ENCODE data around the gene BHMT2.

The BHMT2 gene

DNA sequence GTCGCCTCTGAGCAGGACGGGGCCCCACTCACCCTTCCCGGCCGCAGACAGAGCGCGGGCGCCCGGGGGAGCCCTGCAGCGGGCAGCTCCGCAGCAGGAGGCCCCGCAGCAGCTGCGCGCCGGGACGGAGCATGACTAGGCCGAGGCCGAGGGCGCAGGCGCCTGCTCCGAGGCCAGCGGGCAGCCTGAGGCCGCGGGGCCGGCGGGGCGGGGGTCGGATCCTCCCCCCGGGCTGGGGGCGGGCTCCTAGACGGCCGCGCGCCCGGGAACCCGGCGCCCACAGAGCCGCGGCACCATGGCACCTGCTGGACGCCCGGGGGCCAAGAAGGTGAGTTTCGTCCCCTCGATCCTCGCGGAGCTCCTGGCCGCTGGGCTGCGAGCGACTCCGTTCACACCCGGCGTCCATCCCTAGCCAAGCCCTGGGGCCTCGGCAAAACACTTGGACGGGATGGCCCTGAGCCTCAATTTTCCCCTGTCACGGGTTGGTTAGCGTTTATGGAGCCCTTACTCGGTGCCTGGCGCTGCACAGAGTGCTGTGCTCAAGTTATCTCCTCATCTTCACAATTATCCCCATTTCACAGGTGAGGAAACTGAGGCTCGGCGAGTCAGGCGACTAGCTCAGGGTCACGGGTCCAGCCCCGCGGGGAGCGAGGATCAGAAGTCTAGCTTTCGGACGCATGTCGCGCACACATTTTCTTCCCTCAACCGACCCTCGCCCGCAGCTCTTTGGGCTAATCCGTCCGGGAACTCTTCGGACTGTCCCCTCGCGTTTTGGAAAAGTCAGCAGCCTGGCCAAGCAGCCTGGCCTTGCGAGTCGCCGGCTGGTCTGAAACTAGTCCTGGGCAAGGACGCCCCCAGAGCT, at the start of gene BHMT2, which contains the start of gene DMGDH:
Gene BHMT2, plus strand, starts transcription at position 280 of the 862 bp plus-strand sequence. Its CDS starts 16 bp downstream, at position 296.
Gene DMGDH, minus strand, starts transcription at position 187 of the 862 bp plus-strand sequence. Its CDS starts 54 bp downstream, at position 133.
- DNase-seq (ENCODE audit: low spot score in 2 of 2) (no peak), ATAC-seq (replicated peaks; ENCODE audit: extremely low read depth, poor library complexity, severe bottlenecking) (no peak)
- Mint-ChIP-seq H3K36me3 (ENCODE audit: insufficient read depth) (no peaks in the 10 kb centered on the region), H3K27ac (ENCODE audit: low read depth) (no peak within 1 kb of the TSS), H3K4me3 (no peak within 1 kb of the TSS), H3K4me1 (no peaks in the 10 kb centered on the region), H3K27me3 (peaks cover 37% of the 10 kb centered on the region), H3K9me3 (no peaks in the 10 kb centered on the region)

DNA sequence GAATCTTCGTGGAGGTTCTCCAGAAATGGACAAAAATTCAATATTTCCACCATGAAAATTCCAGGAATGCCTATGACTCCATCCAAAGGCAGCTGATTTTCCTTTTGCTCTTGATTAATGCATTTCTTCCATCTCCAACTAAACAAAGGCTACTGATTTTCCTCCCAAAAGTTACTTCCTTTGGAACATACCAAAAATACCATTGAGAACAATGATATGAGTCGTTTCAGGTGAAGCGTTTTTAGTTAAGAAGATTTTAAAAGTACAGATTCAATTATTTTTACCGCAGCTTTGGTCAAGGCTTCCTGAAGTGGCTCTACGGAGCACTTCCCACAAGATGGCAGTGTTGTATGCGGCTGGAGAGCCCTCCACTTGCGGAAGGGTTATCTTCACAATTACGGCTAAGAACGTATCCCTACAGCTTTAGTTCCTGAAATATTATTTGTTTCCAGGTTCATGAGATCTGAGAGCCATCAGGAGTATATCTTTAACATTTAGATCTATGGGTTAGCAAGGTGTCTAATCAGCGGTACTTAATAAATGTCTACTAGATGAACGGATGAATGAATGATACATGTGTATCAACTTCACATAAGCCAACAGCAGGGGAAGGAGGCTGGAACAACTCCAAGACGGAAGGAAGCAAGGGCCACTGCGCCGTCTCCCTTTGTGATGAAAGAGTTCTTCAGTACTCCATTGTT, 48.6 kb upstream of the BHMT2 start:
- H3K4me3 Mint-ChIP-seq: no peak overlapping the region
- no peaks in the 10 kb centered on the region for H3K36me3 Mint-ChIP-seq (ENCODE audit: insufficient read depth)
- no peak for ATAC-seq (replicated peaks; ENCODE audit: extremely low read depth, poor library complexity, severe bottlenecking)
- peaks cover 100% of the 10 kb centered on the region for H3K27me3 Mint-ChIP-seq
- peaks cover 17% of the 10 kb centered on the region for H3K4me1 Mint-ChIP-seq
- no peaks in the 10 kb centered on the region for H3K9me3 Mint-ChIP-seq
- H3K27ac Mint-ChIP-seq (ENCODE audit: low read depth): no peak overlapping the region
- DNase-seq (ENCODE audit: low spot score in 2 of 2): no peak

GRCh38 chr5:79021753-79022152, 47.8 kb upstream of the BHMT2 start:
- H3K36me3 Mint-ChIP-seq (ENCODE audit: insufficient read depth): no peaks in the 10 kb centered on the region
- H3K4me1 Mint-ChIP-seq: peaks cover 17% of the 10 kb centered on the region
- DNase-seq (ENCODE audit: low spot score in 2 of 2): no peak
- no peaks in the 10 kb centered on the region for H3K9me3 Mint-ChIP-seq
- ATAC-seq (replicated peaks; ENCODE audit: extremely low read depth, poor library complexity, severe bottlenecking): no peak
- H3K27ac Mint-ChIP-seq (ENCODE audit: low read depth): no peak overlapping the region
- H3K4me3 Mint-ChIP-seq: no peak overlapping the region
- H3K27me3 Mint-ChIP-seq: peaks cover 100% of the 10 kb centered on the region

DNA sequence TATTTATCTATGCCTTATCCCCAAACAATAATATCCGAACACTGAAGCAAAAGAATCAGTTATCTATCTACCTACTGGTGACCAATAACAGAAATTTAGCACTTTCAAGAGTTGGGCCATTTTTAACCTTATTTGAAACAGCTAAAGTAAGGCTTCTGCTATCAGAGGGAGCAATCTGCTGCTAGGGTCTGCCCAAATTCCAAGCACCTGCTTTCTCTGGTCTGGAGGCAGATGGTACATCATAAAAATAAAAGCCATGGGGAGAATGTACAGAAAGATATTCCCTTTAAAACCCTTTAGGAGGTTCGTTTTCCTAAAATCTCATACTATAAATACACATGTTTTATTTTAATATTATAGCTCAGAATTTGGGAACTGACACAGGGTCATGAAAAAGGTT, 46.8 kb upstream of the BHMT2 start:
- Mint-ChIP-seq H3K27ac (ENCODE audit: low read depth) (no peak overlapping the region), H3K4me3 (no peak overlapping the region), H3K27me3 (peaks cover 100% of the 10 kb centered on the region), H3K36me3 (ENCODE audit: insufficient read depth) (no peaks in the 10 kb centered on the region), H3K4me1 (peaks cover 17% of the 10 kb centered on the region), H3K9me3 (no peaks in the 10 kb centered on the region)
- DNase-seq (ENCODE audit: low spot score in 2 of 2): no peak
- no peak for ATAC-seq (replicated peaks; ENCODE audit: extremely low read depth, poor library complexity, severe bottlenecking)

DNA sequence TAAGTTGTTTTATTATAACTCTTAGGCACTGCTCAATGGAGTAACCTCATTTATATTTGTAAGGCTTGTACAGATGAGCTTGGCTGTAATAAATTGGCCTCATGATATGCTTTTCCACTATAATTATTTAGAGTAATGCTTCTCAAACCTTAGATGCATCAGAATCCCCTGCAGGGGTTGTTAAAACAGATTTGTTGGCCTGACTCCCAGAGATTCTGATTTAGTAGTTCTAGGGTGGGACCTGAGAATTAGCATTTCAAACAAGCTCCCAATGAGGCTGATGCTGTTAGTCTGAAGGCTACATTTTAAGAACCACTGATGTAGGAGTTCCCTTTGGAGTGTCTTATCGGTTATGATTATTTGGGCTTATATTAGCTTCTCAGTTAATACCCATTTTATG, 46.2 kb upstream of the BHMT2 start:
- Mint-ChIP-seq H3K4me1 (peaks cover 17% of the 10 kb centered on the region), H3K27ac (ENCODE audit: low read depth) (no peak overlapping the region), H3K36me3 (ENCODE audit: insufficient read depth) (no peaks in the 10 kb centered on the region), H3K9me3 (no peaks in the 10 kb centered on the region), H3K27me3 (peaks cover 95% of the 10 kb centered on the region), H3K4me3 (no peak overlapping the region)
- ATAC-seq (replicated peaks; ENCODE audit: extremely low read depth, poor library complexity, severe bottlenecking) (no peak), DNase-seq (ENCODE audit: low spot score in 2 of 2) (no peak)

DNA sequence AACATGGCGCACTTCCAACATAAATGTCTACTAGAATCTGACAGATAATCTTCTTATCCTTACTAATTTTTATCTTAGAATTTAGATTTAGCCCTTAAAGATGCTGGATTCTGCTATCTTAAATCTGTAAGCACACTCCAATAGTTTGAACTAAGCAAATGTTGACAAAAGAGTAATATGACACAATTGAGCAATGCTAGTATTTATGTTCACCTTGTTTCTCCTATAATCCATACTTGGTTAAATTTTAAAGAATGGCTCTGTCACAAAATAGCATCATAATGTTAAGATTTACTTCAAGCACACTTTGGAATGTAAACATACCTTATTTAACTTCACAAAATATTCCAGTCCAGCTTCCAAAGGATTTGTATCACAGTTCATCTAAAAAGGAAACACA, 45.6 kb upstream of the BHMT2 start:
- no peaks in the 10 kb centered on the region for H3K9me3 Mint-ChIP-seq
- DNase-seq (ENCODE audit: low spot score in 2 of 2) (no peak), ATAC-seq (replicated peaks; ENCODE audit: extremely low read depth, poor library complexity, severe bottlenecking) (no peak)
- no peak overlapping the region for H3K4me3 Mint-ChIP-seq
- peaks cover 17% of the 10 kb centered on the region for H3K4me1 Mint-ChIP-seq
- peaks cover 89% of the 10 kb centered on the region for H3K27me3 Mint-ChIP-seq
- H3K27ac Mint-ChIP-seq (ENCODE audit: low read depth): no peak overlapping the region
- H3K36me3 Mint-ChIP-seq (ENCODE audit: insufficient read depth): no peaks in the 10 kb centered on the region

- H3K27me3 Mint-ChIP-seq: peaks cover 78% of the 10 kb centered on the region
- no peak for ATAC-seq (replicated peaks; ENCODE audit: extremely low read depth, poor library complexity, severe bottlenecking)
Measured at GRCh38 chr5:79025054-79025472, 44.5 kb upstream of the BHMT2 start.

DNA sequence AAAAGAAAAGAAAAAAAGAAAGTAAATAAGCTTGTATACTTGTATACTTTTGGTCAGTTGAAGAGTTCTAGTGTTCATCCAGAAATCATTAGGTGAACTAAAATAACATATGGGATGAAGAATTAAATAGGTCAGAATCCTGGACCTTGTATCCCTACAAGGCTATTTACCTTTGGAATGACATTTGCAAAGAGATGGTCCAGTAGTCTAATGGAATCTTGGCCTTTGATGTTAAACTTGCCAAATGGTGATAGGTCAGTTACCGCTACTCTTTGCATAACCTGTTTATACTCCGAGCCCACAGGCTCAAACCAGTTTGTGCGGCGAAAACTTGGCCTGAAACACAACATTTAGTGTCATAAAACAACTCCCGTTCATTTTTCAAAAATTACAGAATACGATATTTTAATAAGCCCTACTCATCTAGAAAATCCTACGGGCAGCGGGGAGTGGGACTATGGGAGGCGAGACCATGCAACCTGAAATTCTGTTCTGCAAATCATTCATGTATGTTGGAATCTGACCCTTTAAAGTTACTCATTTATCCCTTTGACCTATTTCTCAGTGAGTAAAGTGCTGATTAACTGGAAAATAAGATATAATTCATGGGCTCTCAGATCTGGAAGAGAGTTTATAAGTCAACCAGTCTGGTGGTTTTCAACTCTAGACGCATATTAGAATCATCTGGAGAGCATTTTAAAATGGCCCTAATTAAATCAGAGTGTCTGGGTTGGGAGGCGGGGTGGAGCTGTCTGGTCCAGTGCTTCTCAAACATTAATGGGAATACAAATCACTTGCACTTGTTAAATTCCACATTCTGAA, 38.7 kb upstream of the BHMT2 start:
- no peak overlapping the region for H3K27ac Mint-ChIP-seq (ENCODE audit: low read depth)
- no peaks in the 10 kb centered on the region for H3K9me3 Mint-ChIP-seq
- no peaks in the 10 kb centered on the region for H3K4me1 Mint-ChIP-seq
- ATAC-seq (replicated peaks; ENCODE audit: extremely low read depth, poor library complexity, severe bottlenecking) (no peak), DNase-seq (ENCODE audit: low spot score in 2 of 2) (no peak)
- peaks cover 20% of the 10 kb centered on the region for H3K27me3 Mint-ChIP-seq
- no peak overlapping the region for H3K4me3 Mint-ChIP-seq
- H3K36me3 Mint-ChIP-seq (ENCODE audit: insufficient read depth): no peaks in the 10 kb centered on the region

More at GRCh38 chr5:79025054-79025472, 44.5 kb upstream of the BHMT2 start:
- H3K4me3 Mint-ChIP-seq: no peak overlapping the region
- H3K4me1 Mint-ChIP-seq: peaks cover 17% of the 10 kb centered on the region
- H3K9me3 Mint-ChIP-seq: no peaks in the 10 kb centered on the region
- H3K36me3 Mint-ChIP-seq (ENCODE audit: insufficient read depth): no peaks in the 10 kb centered on the region
- peak in 1 of 2 donors; percentile 30 for DNase-seq (ENCODE audit: low spot score in 2 of 2)
- H3K27ac Mint-ChIP-seq (ENCODE audit: low read depth): no peak overlapping the region

- Mint-ChIP-seq H3K27me3 (peaks cover 14% of the 10 kb centered on the region), H3K4me3 (no peak overlapping the region), H3K36me3 (ENCODE audit: insufficient read depth) (no peaks in the 10 kb centered on the region), H3K27ac (ENCODE audit: low read depth) (no peak overlapping the region), H3K4me1 (no peaks in the 10 kb centered on the region), H3K9me3 (no peaks in the 10 kb centered on the region)
- no peak for DNase-seq (ENCODE audit: low spot score in 2 of 2)
- ATAC-seq (replicated peaks; ENCODE audit: extremely low read depth, poor library complexity, severe bottlenecking): no peak
Measured at GRCh38 chr5:79031485-79031867, 38.1 kb upstream of the BHMT2 start.

DNA sequence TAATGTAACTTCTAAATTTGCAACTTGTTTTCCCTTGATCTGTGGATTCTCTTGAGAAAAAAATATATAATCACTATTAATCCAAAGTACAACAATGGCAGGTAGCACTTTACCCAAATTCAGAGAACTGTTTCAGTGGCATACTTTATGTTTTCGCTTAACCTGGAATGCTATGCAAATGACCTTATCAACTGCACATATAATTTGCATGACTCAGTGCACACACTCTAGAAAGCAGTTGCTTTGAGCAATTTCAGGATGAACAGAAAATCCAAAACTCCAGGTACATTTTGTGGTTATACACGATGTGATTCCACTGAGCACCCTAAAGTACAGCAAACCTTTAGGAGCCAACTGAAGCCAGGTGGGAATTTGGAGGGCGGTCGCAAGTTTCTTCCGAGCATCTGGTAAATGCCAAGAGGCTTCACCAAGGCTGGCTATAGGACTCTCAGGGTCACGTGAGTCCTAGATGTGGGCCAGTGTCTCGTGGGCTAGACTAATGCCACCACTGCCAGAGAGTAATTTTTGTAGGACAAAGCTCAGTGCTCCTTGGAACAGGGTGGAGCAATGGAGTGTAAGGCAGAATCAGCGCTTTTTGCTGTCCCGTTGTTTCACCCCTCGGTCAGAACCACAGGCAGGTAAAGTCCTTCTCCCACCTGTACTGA, 37.4 kb upstream of the BHMT2 start:
- Mint-ChIP-seq H3K9me3 (no peaks in the 10 kb centered on the region), H3K36me3 (ENCODE audit: insufficient read depth) (no peaks in the 10 kb centered on the region), H3K4me3 (no peak overlapping the region), H3K27ac (ENCODE audit: low read depth) (no peak overlapping the region), H3K4me1 (no peaks in the 10 kb centered on the region), H3K27me3 (peaks cover 7% of the 10 kb centered on the region)
- DNase-seq (ENCODE audit: low spot score in 2 of 2): no peak
- ATAC-seq (replicated peaks; ENCODE audit: extremely low read depth, poor library complexity, severe bottlenecking): no peak

GRCh38 chr5:79032782-79033181, 36.8 kb upstream of the BHMT2 start:
- peaks cover under 1% of the 10 kb centered on the region for H3K27me3 Mint-ChIP-seq
- H3K27ac Mint-ChIP-seq (ENCODE audit: low read depth): no peak overlapping the region
- ATAC-seq (replicated peaks; ENCODE audit: extremely low read depth, poor library complexity, severe bottlenecking) (no peak), DNase-seq (ENCODE audit: low spot score in 2 of 2) (no peak)
- no peak overlapping the region for H3K4me3 Mint-ChIP-seq
- no peaks in the 10 kb centered on the region for H3K9me3 Mint-ChIP-seq
- H3K36me3 Mint-ChIP-seq (ENCODE audit: insufficient read depth): no peaks in the 10 kb centered on the region
- H3K4me1 Mint-ChIP-seq: no peaks in the 10 kb centered on the region

DNA sequence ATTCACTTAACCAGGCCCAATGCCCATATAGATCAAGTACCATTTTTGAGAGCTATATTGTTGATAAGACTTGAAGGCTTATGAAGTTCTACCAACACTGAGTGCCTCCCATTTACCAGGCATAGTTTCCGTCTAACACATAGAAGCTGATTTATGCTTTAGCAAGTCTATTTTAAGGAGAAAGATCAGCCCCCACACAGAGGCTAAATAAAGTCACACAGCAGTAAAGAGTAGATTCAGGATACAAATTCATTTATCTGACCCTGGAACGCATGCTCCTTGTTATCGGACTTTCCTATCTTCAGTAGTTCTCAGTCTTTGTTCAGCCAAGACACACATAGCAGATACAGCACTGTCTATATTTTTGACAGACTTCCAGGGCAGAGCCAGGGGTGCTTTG, 34.3 kb upstream of the BHMT2 start:
- Mint-ChIP-seq H3K9me3 (no peaks in the 10 kb centered on the region), H3K36me3 (ENCODE audit: insufficient read depth) (no peaks in the 10 kb centered on the region), H3K4me3 (no peak overlapping the region), H3K27ac (ENCODE audit: low read depth) (no peak overlapping the region), H3K27me3 (no peaks in the 10 kb centered on the region), H3K4me1 (no peaks in the 10 kb centered on the region)
- ATAC-seq (replicated peaks; ENCODE audit: extremely low read depth, poor library complexity, severe bottlenecking) (no peak), DNase-seq (ENCODE audit: low spot score in 2 of 2) (no peak)
